ENCODE data around the gene PARN. TPM values are rescaled to one million over a fixed set of nuclear protein-coding genes. Genes with fewer than 3 reads are reported as not detected.

Gene PARN
- total and polyA plus RNA-seq, 9 of the 15 experiments (the other 6 are each of a cell fraction or from before 2014, with no cell fraction given): 9.6 to 51.3 (median 40.4) TPM

DNA sequence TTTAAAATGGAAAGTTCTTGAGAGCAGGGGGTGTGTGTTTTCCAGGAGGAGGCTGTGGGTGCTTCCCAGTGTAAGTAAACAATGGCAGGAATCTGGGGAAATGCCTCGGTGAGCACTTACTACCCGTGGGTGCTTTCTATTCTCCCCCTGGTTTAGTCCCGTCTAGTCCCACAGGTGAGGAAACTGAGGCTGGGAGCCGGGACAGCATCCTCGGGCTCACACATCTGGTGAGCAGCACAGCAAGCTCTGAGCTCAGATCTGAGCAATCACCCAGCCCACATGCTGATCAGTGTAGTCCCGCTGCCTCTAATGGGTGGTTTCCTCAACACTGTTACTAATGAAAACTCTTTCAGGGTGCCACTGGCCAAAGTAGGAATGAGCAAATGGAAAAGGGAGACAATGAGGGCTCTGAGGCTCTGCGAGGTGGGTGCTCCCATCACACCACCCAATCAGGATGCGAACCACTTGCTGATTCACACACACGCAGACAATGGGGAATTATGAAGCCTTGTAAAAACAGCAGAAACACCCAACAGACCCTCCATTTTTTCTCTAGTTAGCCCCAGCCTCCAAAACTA is 202.6 kb downstream of the PARN start (continued):
- TF ChIP-seq, protein P1, sequence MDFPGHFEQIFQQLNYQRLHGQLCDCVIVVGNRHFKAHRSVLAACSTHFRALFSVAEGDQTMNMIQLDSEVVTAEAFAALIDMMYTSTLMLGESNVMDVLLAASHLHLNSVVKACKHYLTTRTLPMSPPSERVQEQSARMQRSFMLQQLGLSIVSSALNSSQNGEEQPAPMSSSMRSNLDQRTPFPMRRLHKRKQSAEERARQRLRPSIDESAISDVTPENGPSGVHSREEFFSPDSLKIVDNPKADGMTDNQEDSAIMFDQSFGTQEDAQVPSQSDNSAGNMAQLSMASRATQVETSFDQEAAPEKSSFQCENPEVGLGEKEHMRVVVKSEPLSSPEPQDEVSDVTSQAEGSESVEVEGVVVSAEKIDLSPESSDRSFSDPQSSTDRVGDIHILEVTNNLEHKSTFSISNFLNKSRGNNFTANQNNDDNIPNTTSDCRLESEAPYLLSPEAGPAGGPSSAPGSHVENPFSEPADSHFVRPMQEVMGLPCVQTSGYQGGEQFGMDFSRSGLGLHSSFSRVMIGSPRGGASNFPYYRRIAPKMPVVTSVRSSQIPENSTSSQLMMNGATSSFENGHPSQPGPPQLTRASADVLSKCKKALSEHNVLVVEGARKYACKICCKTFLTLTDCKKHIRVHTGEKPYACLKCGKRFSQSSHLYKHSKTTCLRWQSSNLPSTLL (IDR thresholded peaks at IDR 0.05): no peak
- TF ChIP-seq CBFA2T3 (IDR thresholded peaks at IDR 0.05): no peak
- TF ChIP-seq NEUROD1 (IDR thresholded peaks at IDR 0.05; ENCODE audit: borderline replicate concordance, low read depth, low read length, partially characterized antibody): no peak
- TF ChIP-seq SIN3A (IDR thresholded peaks at IDR 0.05; ENCODE audit: borderline replicate concordance in 2 of 2, control insufficient read depth in 1 of 2, low read depth in 2 of 2, low read length in 2 of 2): no peak

DNA sequence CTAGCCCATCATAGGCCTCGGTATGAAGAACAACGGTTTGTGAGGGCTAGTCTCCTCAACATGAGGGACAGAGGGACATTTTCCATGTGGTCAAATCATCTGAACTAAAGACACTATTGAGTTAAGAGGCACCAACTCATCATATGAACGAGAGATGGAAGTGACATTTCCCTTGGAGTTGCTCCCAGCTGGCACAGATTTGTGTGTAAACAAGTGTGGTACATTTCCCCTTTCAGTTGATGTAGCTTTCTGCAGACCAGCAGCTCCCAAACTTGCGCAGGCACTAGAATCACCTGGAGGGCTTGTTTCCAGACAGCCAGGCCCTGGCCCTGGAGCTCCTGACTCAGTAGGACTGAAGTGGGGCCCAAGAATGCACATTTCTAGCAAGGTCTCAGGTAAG is 205.5 kb downstream of the PARN start:
- CTCF ChIA-PET (ENCODE audit: low intra/inter-chr PET ratio): no interaction called here
- TF ChIP-seq CHD1 (IDR thresholded peaks at IDR 0.05; ENCODE audit: low read length): no peak
- TF ChIP-seq, protein P2, sequence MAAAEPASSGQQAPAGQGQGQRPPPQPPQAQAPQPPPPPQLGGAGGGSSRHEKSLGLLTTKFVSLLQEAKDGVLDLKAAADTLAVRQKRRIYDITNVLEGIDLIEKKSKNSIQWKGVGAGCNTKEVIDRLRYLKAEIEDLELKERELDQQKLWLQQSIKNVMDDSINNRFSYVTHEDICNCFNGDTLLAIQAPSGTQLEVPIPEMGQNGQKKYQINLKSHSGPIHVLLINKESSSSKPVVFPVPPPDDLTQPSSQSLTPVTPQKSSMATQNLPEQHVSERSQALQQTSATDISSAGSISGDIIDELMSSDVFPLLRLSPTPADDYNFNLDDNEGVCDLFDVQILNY (CRISPR knock-in tag; IDR thresholded peaks at IDR 0.05): no peak
- no peak for TF ChIP-seq PHF21A (IDR thresholded peaks at IDR 0.05; ENCODE audit: borderline replicate concordance, low read depth)
- TF ChIP-seq IFI16 (CRISPR knock-in tag; IDR thresholded peaks at IDR 0.05): no peak
- TF ChIP-seq SRSF1 (IDR thresholded peaks at IDR 0.05; ENCODE audit: low read depth, low read length): no peak
- TF ChIP-seq C11orf30 (IDR thresholded peaks at IDR 0.05; ENCODE audit: low read depth): no peak
- TF ChIP-seq, protein P3, sequence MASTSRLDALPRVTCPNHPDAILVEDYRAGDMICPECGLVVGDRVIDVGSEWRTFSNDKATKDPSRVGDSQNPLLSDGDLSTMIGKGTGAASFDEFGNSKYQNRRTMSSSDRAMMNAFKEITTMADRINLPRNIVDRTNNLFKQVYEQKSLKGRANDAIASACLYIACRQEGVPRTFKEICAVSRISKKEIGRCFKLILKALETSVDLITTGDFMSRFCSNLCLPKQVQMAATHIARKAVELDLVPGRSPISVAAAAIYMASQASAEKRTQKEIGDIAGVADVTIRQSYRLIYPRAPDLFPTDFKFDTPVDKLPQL (IDR thresholded peaks at IDR 0.05; ENCODE audit: extremely low read depth, insufficient read length): no peak
- H3K27ac ChIP-seq (ENCODE audit: extremely low read depth, low read depth, low read length): no peak overlapping the region
- no peaks in the 10 kb centered on the region for H3K9me3 ChIP-seq (replicated peaks; ENCODE audit: control insufficient read depth, insufficient read depth, low read depth, low read length)
- no peaks in the 10 kb centered on the region for H3K9me1 ChIP-seq (ENCODE audit: control insufficient read depth, insufficient read depth, low read length)
- no peak overlapping the region for H3K4me3 ChIP-seq
- POLR2A ChIA-PET: no interaction called here
- peaks cover 0 to 5% of the 10 kb centered on the region in 2 experiments; a peak in 1 of 5 replicates for H3K27me3 ChIP-seq (ENCODE audit: control insufficient read depth in 2 of 2, insufficient read depth in 2 of 2, low read length in 2 of 2)
- WGBS (ENCODE audit: insufficient coverage, low coverage, missing lambda C conversion rate): 49% methylated on average over 4 of the region's 4 CpGs
- FAIRE-seq (no peak), DNase-seq (ENCODE audit: extremely low read depth in 1 of 4, low spot score in 3 of 4) (no peak), ATAC-seq (no peak)
- H3K36me3 ChIP-seq (ENCODE audit: control insufficient read depth, insufficient read depth, low read length): no peaks in the 10 kb centered on the region
- no peaks in the 10 kb centered on the region for H4K20me1 ChIP-seq (replicated peaks; ENCODE audit: control insufficient read depth, insufficient read depth, low read length)
- no peaks in the 10 kb centered on the region for H3K79me2 ChIP-seq (ENCODE audit: control insufficient read depth, insufficient read depth, low read length)
- intact Hi-C loops (cut with micrococcal nuclease) (no loop called here), in situ Hi-C loops (cut with MboI) (no loop called here)
- no peak overlapping the region for H3K4me2 ChIP-seq (ENCODE audit: insufficient read depth, low read length)
- H3K9ac ChIP-seq (ENCODE audit: insufficient read depth in 1 of 2, low read depth in 2 of 2, low read length in 2 of 2): no peak overlapping the region
- BruUV-seq (replicated peaks): no TSS peak
- no peak overlapping the region for H2AFZ ChIP-seq (ENCODE audit: low read depth, low read length)
- H3K4me1 ChIP-seq (replicated peaks in 1 of 2; ENCODE audit: control insufficient read depth in 2 of 2, insufficient read depth in 2 of 2, low read length in 2 of 2): no peaks in the 10 kb centered on the region; a peak in 3 of 5 replicates

Measured in K562 (cell line).